Measurements from ENCODE around the gene ZDBF2. TPM values are rescaled to one million over a fixed set of nuclear protein-coding genes. Genes with fewer than 3 reads are reported as not detected.
"Not testable (repeated sequence)": the region's sequence is repeated elsewhere in the genome, so short reads cannot be mapped to it uniquely, and the experiment has no call there.

The ZDBF2 gene
- 1 to 10 TPM; 3.0 to 8.5 (median 7.8) TPM for polyA plus RNA-seq (ENCODE audit: insufficient read depth in 1 of 5, insufficient read length in 5 of 5, low replicate concordance in 1 of 5)
- long read RNA-seq, donor 1: 0 reads
- long read RNA-seq, donor 2, full-length matches to known transcripts: 1 of 1 reads
- long read RNA-seq, donor 2, partial matches to known transcripts: 0 of 1 reads
- long read RNA-seq, donor 2, other reads (novel, unspliced or antisense): 0 of 1 reads
- long read RNA-seq, donor 3, full-length matches to known transcripts: 1 of 1 reads
- long read RNA-seq, donor 3, partial matches to known transcripts: 0 of 1 reads
- long read RNA-seq, donor 3, other reads (novel, unspliced or antisense): 0 of 1 reads
- long read RNA-seq, donor 4, full-length matches to known transcripts: 1 of 1 reads
- long read RNA-seq, donor 4, partial matches to known transcripts: 0 of 1 reads
- long read RNA-seq, donor 4, other reads (novel, unspliced or antisense): 0 of 1 reads
- long read RNA-seq, donor 5: 0 reads
- long read RNA-seq, donor 6: 0 reads
- long read RNA-seq, donor 7: 0 reads
- long read RNA-seq, donor 8, full-length matches to known transcripts: 1 of 1 reads
- long read RNA-seq, donor 8, partial matches to known transcripts: 0 of 1 reads
- long read RNA-seq, donor 8, other reads (novel, unspliced or antisense): 0 of 1 reads

DNA sequence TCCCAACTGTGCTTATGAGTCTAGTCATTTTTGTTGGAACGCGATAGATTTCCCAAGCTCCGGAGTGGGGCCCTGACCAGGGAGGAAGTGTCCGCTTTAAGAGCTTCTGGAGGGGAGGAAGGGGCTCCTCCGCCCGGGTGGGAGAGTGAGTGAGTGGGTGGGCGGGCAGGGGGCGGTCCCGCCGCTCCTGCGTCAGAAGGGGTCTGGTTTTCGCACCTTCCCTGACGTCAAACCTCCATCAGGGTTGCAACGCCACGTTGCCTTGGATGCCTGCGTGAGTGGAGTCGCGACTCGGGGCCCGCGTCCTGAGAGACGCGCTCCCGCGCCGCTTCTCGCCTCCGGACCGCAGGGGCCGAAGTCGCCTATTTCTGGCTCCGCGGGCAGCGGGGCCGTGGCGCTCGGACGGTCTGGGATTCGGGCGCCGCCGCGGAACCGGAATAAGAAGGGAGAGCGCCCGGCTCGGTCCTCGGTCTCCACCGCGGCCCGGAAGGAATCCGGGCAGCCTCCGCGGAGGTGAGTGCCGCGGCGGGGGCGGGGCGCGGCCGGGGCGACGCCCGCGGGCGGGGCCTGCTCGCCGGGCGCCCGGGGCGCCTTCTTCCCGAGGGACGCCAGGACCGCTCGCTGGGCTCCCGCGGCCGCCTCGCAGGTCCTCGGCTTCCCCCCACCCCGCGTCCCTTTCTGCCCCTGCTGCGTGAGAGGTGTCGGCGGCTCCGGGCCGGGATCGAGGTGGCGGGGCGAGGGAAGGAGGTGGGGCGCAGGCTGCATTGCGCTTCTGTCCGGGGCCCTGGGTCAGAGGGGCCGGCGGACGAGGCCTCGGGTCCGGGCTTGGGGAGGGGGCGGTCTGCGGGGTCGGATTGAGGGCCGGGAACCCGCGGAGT, at the start of gene ZDBF2:
ZDBF2 (plus strand) TSS at position 230 of the 878 bp plus-strand sequence. CDS start 7,187 bp downstream, outside the sequence.
- peak; percentile 61 to 68 for DNase-seq

- no peak for DNase-seq
These were observed 48.8 kb upstream of the ZDBF2 start for GRCh38 chr2:206225435-206226232.

GRCh38 chr2:206228636-206229035, 45.8 kb upstream of the ZDBF2 start:
- DNase-seq: not testable (repeated sequence)

DNA sequence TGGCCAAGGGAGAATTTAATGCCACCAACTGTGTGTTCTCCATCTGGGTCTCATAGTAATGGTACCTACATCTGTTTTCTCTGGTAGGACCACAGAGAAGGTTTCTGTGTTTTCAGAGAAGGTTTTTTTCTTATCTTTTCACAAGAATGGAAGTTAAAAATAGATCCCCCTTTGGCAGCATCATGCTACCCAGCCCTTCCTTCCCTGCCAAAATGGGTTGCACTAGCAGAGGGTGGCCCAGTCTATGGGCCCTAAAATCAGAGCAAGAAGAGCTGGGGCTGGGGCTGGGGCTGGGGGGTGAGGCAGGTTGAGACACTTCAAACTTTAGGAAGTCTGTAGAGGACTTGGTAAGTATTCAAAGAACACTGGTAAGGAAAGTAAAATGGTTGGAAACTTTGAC, 44.8 kb upstream of the ZDBF2 start:
- DNase-seq: no peak

- no peak for DNase-seq
These were observed 44.3 kb upstream of the ZDBF2 start for GRCh38 chr2:206230060-206230762.

GRCh38 chr2:206231669-206232286, 42.7 kb upstream of the ZDBF2 start:
- no peak for DNase-seq

GRCh38 chr2:206232287-206233035, 42.0 kb upstream of the ZDBF2 start:
- no peak for DNase-seq

DNA sequence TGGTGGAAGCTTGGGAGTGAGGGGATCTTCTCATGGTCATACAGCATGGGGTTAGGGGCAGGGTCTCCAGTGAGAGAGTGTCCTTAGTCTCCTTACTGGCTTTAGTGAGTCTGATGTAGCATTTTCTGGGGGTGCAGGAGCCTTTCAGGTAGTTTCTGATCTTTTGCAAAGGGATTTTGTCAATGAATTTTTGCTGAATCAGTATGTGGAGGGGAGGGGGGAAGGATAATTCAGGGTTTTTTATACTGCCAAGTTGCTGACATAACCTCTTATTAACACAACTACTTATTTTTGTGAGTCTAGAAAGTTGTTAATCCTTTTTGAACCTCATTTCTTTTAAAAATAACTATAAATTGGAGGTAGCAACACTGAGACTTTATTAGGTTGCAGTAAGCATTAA, 35.3 kb upstream of the ZDBF2 start:
- no peak for DNase-seq

DNA sequence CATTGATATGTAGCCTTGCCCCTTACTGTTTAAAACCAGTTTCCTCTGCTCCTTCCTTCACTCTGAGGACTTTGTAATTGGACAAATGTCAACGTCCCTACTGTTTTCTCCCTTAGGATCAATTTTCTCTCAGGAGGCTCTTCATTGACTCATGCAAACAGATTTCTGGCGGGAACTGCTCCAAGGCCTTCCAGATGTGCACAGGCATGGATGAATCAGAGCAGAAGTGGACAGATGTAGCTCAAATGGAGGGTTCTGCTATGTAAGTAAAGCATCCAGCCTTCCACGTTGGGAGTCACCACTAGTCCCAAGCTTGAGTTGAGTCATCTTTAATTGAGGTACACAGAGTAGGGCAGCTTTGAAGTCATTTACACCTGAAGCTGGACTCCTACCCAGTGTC, 34.1 kb upstream of the ZDBF2 start:
- no peak for DNase-seq

DNA sequence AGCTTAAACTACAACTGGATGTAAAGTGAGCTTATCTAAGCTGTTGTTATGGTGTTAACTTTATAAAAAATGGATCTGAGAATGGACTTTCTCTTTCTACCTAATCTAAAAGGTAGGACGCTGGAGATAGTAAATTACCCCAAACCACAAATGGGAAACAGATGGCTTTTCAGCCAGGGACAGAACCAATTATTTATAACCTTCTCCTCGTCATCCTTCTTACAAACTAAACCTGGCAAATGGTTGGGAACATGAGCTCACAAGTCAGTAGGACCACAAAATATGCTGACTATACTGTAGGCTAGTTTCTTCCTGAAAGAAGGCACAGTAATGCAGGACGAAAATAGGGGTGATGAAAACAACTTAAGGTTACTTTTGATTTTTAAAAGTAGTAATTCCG, 32.7 kb upstream of the ZDBF2 start:
- no peak for DNase-seq

GRCh38 chr2:206245265-206245672, 29.2 kb upstream of the ZDBF2 start:
- DNase-seq: peak; percentile 29 to 33

DNA sequence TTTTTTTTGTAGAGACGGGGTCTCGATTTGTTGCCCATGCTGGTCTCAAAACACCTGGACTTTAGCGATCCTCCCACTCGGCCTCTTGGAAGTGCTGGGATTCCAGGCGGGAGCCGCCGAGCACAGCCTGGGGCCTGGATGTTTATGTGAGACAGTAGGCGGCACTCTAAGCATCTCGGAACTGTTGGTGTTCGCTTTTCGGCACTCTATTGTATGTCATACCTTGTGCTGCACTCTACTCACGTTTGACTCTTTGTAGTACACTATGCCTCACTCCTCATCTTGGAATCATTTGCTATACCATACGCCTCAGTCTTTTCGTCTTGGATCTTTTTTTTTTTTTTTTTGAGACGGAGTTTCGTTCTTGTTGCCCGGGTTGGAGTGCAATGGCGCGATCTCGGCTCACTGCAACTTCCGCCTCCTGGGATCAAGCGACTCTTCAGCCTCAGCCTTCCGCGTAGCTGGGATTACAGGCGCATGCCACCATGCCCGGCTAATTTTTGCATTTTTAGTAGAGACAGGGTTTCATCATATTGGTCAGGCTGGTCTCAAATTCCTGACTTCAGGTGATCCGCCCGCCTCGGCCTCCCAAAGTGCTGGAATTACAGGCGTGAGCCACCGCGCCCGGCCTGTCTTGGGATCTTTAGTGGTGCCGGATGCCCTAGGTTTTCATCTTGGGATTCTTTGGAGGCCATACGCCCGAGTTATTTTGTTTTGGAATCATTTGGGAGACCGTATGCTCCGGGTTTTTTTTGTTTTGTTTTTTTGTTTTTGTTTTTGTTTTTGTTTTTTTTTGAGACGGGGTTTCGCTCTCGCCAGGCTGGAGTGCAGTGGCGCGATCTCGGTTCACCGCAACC, 24.2 kb upstream of the ZDBF2 start:
- no peak for DNase-seq

GRCh38 chr2:206253125-206253776, 21.2 kb upstream of the ZDBF2 start:
- DNase-seq: no peak

DNA sequence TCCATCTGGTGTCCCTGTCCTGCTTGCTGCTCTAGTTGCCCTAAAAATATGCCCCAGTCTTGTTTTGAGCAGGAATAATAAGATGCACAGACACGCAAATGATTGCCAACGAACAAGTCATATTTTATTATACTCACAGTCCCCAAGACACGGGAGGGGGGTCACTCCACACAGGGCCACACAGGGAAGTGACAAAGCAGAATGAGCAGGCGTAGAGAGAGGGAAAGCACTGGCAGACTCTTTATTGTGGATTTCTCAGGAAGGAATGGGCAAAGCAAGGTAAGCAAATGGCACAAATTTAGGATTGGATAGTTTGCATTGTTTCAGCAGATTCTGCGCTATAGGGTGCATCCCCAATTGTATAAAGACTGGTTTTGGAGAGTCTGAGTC, 20.7 kb upstream of the ZDBF2 start:
- DNase-seq: no peak

GRCh38 chr2:206255003-206255402, 19.5 kb upstream of the ZDBF2 start:
- DNase-seq: no peak

GRCh38 chr2:206256706-206257205, 17.7 kb upstream of the ZDBF2 start:
- DNase-seq: no peak

- DNase-seq: no peak
These were observed 17.1 kb upstream of the ZDBF2 start for GRCh38 chr2:206257350-206257749.

GRCh38 chr2:206257861-206258260, 16.6 kb upstream of the ZDBF2 start:
- no peak for DNase-seq
